Coronary artery (tissue), 2 donors: ENCODE results near the gene EHMT1.

Experiments
- DNase-seq: peaks from one replicate; pipeline ENCODE4 v3.0.0-alpha.2; 2017; ENCODE audit warnings: low spot score
- H3K27ac ChIP-seq, 2 donors: fragments of 200-600 bp; sonication (generic); one replicate each; pipeline ENCODE4 v1.5.1; 2016 to 2019
- H3K4me3 ChIP-seq: fragments of 200-600 bp; sonication (generic); 2 replicates; pipeline ENCODE4 v1.5.1; 2016; ENCODE audit warnings: mild to moderate bottlenecking, moderate library complexity
- CTCF ChIP-seq: fragments of 200-600 bp; sonication (generic); IDR thresholded peaks from one replicate; pipeline ENCODE4 v1.5.1; 2019; ENCODE audit warnings: antibody characterized with exemption

EHMT1 gene

GRCh38 chr9:137838576-137838975 lies 219.8 kb downstream of the EHMT1 start:
- DNase-seq = no peak
- no peak for TF ChIP-seq CTCF
- Histone ChIP-seq H3K4me3 (no peak overlapping the region), H3K27ac (no peak overlapping the region)

- Histone ChIP-seq H3K4me3 (no peak overlapping the region), H3K27ac (no peak overlapping the region)
- TF ChIP-seq CTCF = no peak
- DNase-seq = no peak
These were observed 224.6 kb downstream of the EHMT1 start for GRCh38 chr9:137843355-137843754.

- Histone ChIP-seq H3K4me3 (no peak overlapping the region), H3K27ac (no peak overlapping the region)
- TF ChIP-seq CTCF = no peak
- no peak for DNase-seq
These were observed 232.9 kb downstream of the EHMT1 start for GRCh38 chr9:137851516-137852267.

DNA sequence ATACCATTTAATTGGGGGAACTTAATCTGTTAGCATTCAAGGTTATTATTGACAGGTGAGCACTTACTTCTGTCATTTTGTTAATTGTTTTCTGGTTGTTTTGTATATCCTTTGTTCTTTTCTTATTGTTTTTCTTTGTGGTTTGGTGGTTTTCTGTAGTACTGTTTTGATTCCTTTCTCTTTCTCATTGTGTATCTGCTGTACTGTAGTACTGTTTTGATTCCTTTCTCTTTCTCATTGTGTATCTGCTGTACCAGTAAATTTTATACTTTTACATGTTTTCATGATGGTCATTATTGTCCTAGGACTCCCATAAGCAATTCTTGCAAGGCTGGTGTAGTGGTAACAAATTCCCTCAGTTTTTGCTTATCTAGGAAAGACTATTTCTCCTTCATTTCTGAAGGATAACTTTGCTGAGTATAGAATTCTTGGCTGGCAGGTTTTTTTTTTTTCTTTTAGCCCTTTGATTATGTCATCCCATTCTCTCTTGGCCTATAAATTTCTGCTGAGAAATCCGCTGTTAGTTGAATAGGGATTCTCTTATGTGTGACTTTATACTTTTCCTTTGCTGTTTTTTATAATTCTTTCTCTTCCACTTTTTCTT lies 234.7 kb downstream of the EHMT1 start:
- no peak for TF ChIP-seq CTCF
- H3K27ac ChIP-seq = no peak overlapping the region
- DNase-seq = no peak
- H3K4me3 ChIP-seq = no peak overlapping the region

- Histone ChIP-seq H3K27ac (no peak overlapping the region), H3K4me3 (no peak overlapping the region)
- no peak for TF ChIP-seq CTCF
- DNase-seq = no peak
These were observed 241.6 kb downstream of the EHMT1 start for GRCh38 chr9:137860361-137860760.

GRCh38 chr9:137865581-137866145 lies 246.9 kb downstream of the EHMT1 start:
- DNase-seq = no peak

More at GRCh38 chr9:137865581-137866145, 246.9 kb downstream of the EHMT1 start:
- TF ChIP-seq CTCF = no peak
- Histone ChIP-seq H3K27ac (no peak overlapping the region), H3K4me3 (no peak overlapping the region)
